Measurements from ENCODE around the gene KCP.

- TF ChIP-seq CTCF (IDR thresholded peaks at IDR 0.05) (no peak), POLR2A (IDR thresholded peaks at IDR 0.05) (no peak)
These were observed 11.1 kb downstream of the KCP start for GRCh38 chr7:128899392-128899791.

Data from uterus (tissue), 2 donors.